Measurements from ENCODE around the gene ADAD2. TPM values are rescaled to one million over a fixed set of nuclear protein-coding genes. Genes with fewer than 3 reads are reported as not detected.
A peak's percentile ranks its signal among the peaks of the same experiment; 100 is the strongest.

Gene ADAD2
- polyA plus RNA-seq, 1 donor from 2014 or later = not detected

GRCh38 chr16:84236671-84237070 lies 45.7 kb downstream of the ADAD2 start:
- Mint-ChIP-seq H3K9me3 (peaks cover 0 to 2% (median 0%) of the 10 kb centered on the region in 3 donors), H3K4me1 (no peaks in the 10 kb centered on the region), H3K27ac (no peak overlapping the region), H3K4me3 (no peak overlapping the region), H3K36me3 (no peaks in the 10 kb centered on the region), H3K27me3 (peaks cover 17% of the 10 kb centered on the region)

- Mint-ChIP-seq H3K4me1 (no peaks in the 10 kb centered on the region), H3K36me3 (no peaks in the 10 kb centered on the region), H3K27me3 (peaks cover 17% of the 10 kb centered on the region), H3K4me3 (no peak overlapping the region), H3K27ac (no peak overlapping the region), H3K9me3 (peaks cover 0 to 2% (median 0%) of the 10 kb centered on the region in 3 donors)
These were observed 47.2 kb downstream of the ADAD2 start for GRCh38 chr16:84237994-84238750.

- Mint-ChIP-seq H3K9me3 (peaks cover 0 to 4% (median 4%) of the 10 kb centered on the region in 3 donors), H3K27ac (no peak overlapping the region), H3K27me3 (peaks cover 21% of the 10 kb centered on the region), H3K4me1 (no peaks in the 10 kb centered on the region), H3K4me3 (no peak overlapping the region), H3K36me3 (no peaks in the 10 kb centered on the region)
These were observed 48.3 kb downstream of the ADAD2 start for GRCh38 chr16:84239141-84239769.

GRCh38 chr16:84239909-84240308 lies 49.0 kb downstream of the ADAD2 start, which contains the start of gene KCNG4:
TSS of gene KCNG4 (minus strand) at chr16:84240012. CDS start at chr16:84237485, 2,527 bp downstream.
- H3K36me3 Mint-ChIP-seq = no peaks in the 10 kb centered on the region
- no peaks in the 10 kb centered on the region for H3K4me1 Mint-ChIP-seq
- H3K9me3 Mint-ChIP-seq = peaks cover 0 to 7% (median 4%) of the 10 kb centered on the region in 3 donors
- no peak within 1 kb of the TSS for H3K4me3 Mint-ChIP-seq
- peaks cover 21% of the 10 kb centered on the region for H3K27me3 Mint-ChIP-seq
- H3K27ac Mint-ChIP-seq = no peak within 1 kb of the TSS

GRCh38 chr16:84240455-84240854 lies 49.5 kb downstream of the ADAD2 start:
- Mint-ChIP-seq H3K27ac (no peak overlapping the region), H3K4me3 (no peak overlapping the region), H3K9me3 (peaks cover 0 to 7% (median 4%) of the 10 kb centered on the region in 3 donors), H3K36me3 (no peaks in the 10 kb centered on the region), H3K27me3 (peaks cover 21% of the 10 kb centered on the region), H3K4me1 (no peaks in the 10 kb centered on the region)

- Mint-ChIP-seq H3K9me3 (peaks cover 0 to 7% (median 4%) of the 10 kb centered on the region in 3 donors), H3K36me3 (no peaks in the 10 kb centered on the region), H3K4me3 (peak overlapping the region in 1 of 4 donors; percentile 59), H3K27ac (no peak overlapping the region), H3K4me1 (no peaks in the 10 kb centered on the region), H3K27me3 (peaks cover 21% of the 10 kb centered on the region)
These were observed 50.8 kb downstream of the ADAD2 start for GRCh38 chr16:84241778-84242177.

GRCh38 chr16:84242839-84243238 lies 51.9 kb downstream of the ADAD2 start:
- Mint-ChIP-seq H3K36me3 (no peaks in the 10 kb centered on the region), H3K27me3 (peaks cover 19% of the 10 kb centered on the region), H3K9me3 (peaks cover 0 to 7% (median 4%) of the 10 kb centered on the region in 3 donors), H3K4me1 (no peaks in the 10 kb centered on the region), H3K27ac (no peak overlapping the region), H3K4me3 (no peak overlapping the region)

GRCh38 chr16:84243732-84244131 lies 52.8 kb downstream of the ADAD2 start:
- Mint-ChIP-seq H3K9me3 (peaks cover 0 to 7% (median 4%) of the 10 kb centered on the region in 3 donors), H3K36me3 (peaks cover 2% of the 10 kb centered on the region), H3K4me3 (no peak overlapping the region), H3K4me1 (no peaks in the 10 kb centered on the region), H3K27ac (no peak overlapping the region), H3K27me3 (peaks cover 19% of the 10 kb centered on the region)

GRCh38 chr16:84244728-84245127 lies 53.8 kb downstream of the ADAD2 start:
- no peak overlapping the region for H3K27ac Mint-ChIP-seq
- peaks cover 2% of the 10 kb centered on the region for H3K36me3 Mint-ChIP-seq
- H3K27me3 Mint-ChIP-seq = peaks cover 19% of the 10 kb centered on the region
- no peaks in the 10 kb centered on the region for H3K4me1 Mint-ChIP-seq
- no peak overlapping the region for H3K4me3 Mint-ChIP-seq
- H3K9me3 Mint-ChIP-seq = peaks cover 0 to 7% (median 4%) of the 10 kb centered on the region in 3 donors

GRCh38 chr16:84245956-84246678 lies 55.2 kb downstream of the ADAD2 start:
- Mint-ChIP-seq H3K27me3 (peaks cover 15% of the 10 kb centered on the region), H3K9me3 (peaks cover 0 to 7% (median 4%) of the 10 kb centered on the region in 3 donors), H3K4me3 (no peak overlapping the region), H3K4me1 (no peaks in the 10 kb centered on the region), H3K27ac (no peak overlapping the region), H3K36me3 (peaks cover 2% of the 10 kb centered on the region)

- Mint-ChIP-seq H3K4me1 (no peaks in the 10 kb centered on the region), H3K4me3 (no peak overlapping the region), H3K36me3 (peaks cover 2% of the 10 kb centered on the region), H3K9me3 (peaks cover 0 to 7% (median 7%) of the 10 kb centered on the region in 3 donors), H3K27me3 (peaks cover 11% of the 10 kb centered on the region), H3K27ac (no peak overlapping the region)
These were observed 55.7 kb downstream of the ADAD2 start for GRCh38 chr16:84246679-84247077.

Other genes starting within 250 kb of the ADAD2 start
- 0.46 TPM for gene OSGIN1, start 237.9 kb upstream of the ADAD2 start, polyA plus RNA-seq
- not detected for gene NECAB2, start 222.9 kb upstream of the ADAD2 start, polyA plus RNA-seq
- gene SLC38A8, start 148.4 kb upstream of the ADAD2 start, polyA plus RNA-seq = not detected
- 52.2 TPM for gene MBTPS1, start 74.2 kb upstream of the ADAD2 start, polyA plus RNA-seq
- 12.3 TPM for gene HSDL1, start 46.0 kb upstream of the ADAD2 start, polyA plus RNA-seq
- not detected for gene DNAAF1, start 45.8 kb upstream of the ADAD2 start, polyA plus RNA-seq
- 6.5 TPM for gene TAF1C, start 4.1 kb upstream of the ADAD2 start, polyA plus RNA-seq
- not detected for gene KCNG4, start 48.9 kb downstream of the ADAD2 start, polyA plus RNA-seq
- not detected for gene WFDC1, start 103.7 kb downstream of the ADAD2 start, polyA plus RNA-seq
- not detected for gene ATP2C2, start 177.4 kb downstream of the ADAD2 start, polyA plus RNA-seq